H9 (cell line): Measurements from ENCODE around the gene FRMD1. TPM values are rescaled to one million over a fixed set of nuclear protein-coding genes. Genes with fewer than 3 reads are reported as not detected.

Experiments
- DNase-seq: peaks from one replicate; pipeline ENCODE4 v3.0.0-alpha.2; 2017
- H2AFZ ChIP-seq: one replicate; pipeline ENCODE4 v1.6.1; 2013; ENCODE audit warnings: mild to moderate bottlenecking, low read length, control low read depth, moderate library complexity
- H2AK5ac ChIP-seq: 2 replicates; pipeline ENCODE4 v1.6.1; 2013; ENCODE audit warnings: low read length, control low read depth, mixed read lengths; ENCODE audit not compliant: insufficient read length
- H2BK120ac ChIP-seq: one replicate; pipeline ENCODE4 v1.6.1; 2013; ENCODE audit warnings: low read depth, mild to moderate bottlenecking, low read length, control low read depth, inconsistent platforms; ENCODE audit not compliant: poor library complexity, severe bottlenecking
- H2BK12ac ChIP-seq: 2 replicates; pipeline ENCODE4 v1.6.1; 2013; ENCODE audit warnings: low read length, control low read depth, mixed read lengths, low read depth; ENCODE audit not compliant: insufficient read length
- H2BK15ac ChIP-seq: 2 replicates; pipeline ENCODE4 v1.6.1; 2013; ENCODE audit warnings: low read depth, low read length, control low read depth
- H2BK20ac ChIP-seq: one replicate; pipeline ENCODE4 v1.6.1; 2013; ENCODE audit warnings: low read depth, mild to moderate bottlenecking, low read length, control low read depth, inconsistent platforms; ENCODE audit not compliant: poor library complexity, severe bottlenecking
- H2BK5ac ChIP-seq: 2 replicates; pipeline ENCODE4 v1.6.1; 2013; ENCODE audit warnings: low read length, control low read depth, mixed read lengths; ENCODE audit not compliant: insufficient read length
- H3K14ac ChIP-seq: 2 replicates; pipeline ENCODE4 v1.6.1; 2013; ENCODE audit warnings: low read length, control low read depth; ENCODE audit not compliant: insufficient read depth
- H3K18ac ChIP-seq: 2 replicates; pipeline ENCODE4 v1.6.1; 2013; ENCODE audit warnings: low read depth, mild to moderate bottlenecking, mixed read lengths, low read length, control low read depth; ENCODE audit not compliant: insufficient read length
- H3K23ac ChIP-seq: 2 replicates; pipeline ENCODE4 v1.6.1; 2013; ENCODE audit warnings: low read length, control low read depth, mixed read lengths, low read depth; ENCODE audit not compliant: insufficient read length
- H3K23me2 ChIP-seq: 2 replicates; pipeline ENCODE4 v1.6.1; 2013; ENCODE audit warnings: low read depth, mild to moderate bottlenecking, mixed read lengths, low read length, control low read depth; ENCODE audit not compliant: insufficient read length, poor library complexity, severe bottlenecking
- H3K27ac ChIP-seq: 2 replicates; pipeline ENCODE4 v1.5.1; 2013; ENCODE audit warnings: low read length, control low read depth, mixed read lengths, low read depth; ENCODE audit not compliant: insufficient read length
- H3K27me3 ChIP-seq: 2 replicates; pipeline ENCODE4 v1.6.1; 2013; ENCODE audit warnings: low read length, control low read depth, inconsistent platforms; ENCODE audit not compliant: insufficient read depth
- H3K4ac ChIP-seq: 2 replicates; pipeline ENCODE4 v1.6.1; 2013; ENCODE audit warnings: low read depth, mild to moderate bottlenecking, control low read depth, inconsistent platforms, low read length, moderate library complexity
- H3K4me1 ChIP-seq: 2 replicates; pipeline ENCODE4 v1.6.1; 2013; ENCODE audit warnings: low read length, control low read depth, inconsistent platforms; ENCODE audit not compliant: insufficient read depth
- H3K4me2 ChIP-seq: 2 replicates; pipeline ENCODE4 v1.6.1; 2013; ENCODE audit warnings: low read length, control low read depth, mixed read lengths; ENCODE audit not compliant: insufficient read length, insufficient read depth
- H3K56ac ChIP-seq: 2 replicates; pipeline ENCODE4 v1.6.1; 2013; ENCODE audit warnings: low read depth, mild to moderate bottlenecking, mixed read lengths, low read length, control low read depth; ENCODE audit not compliant: insufficient read length
- H3K79me1 ChIP-seq: 2 replicates; pipeline ENCODE4 v1.6.1; 2013; ENCODE audit warnings: low read depth, mild to moderate bottlenecking, moderate library complexity, low read length, control low read depth, inconsistent platforms; ENCODE audit not compliant: insufficient read depth, poor library complexity, severe bottlenecking
- H3K79me2 ChIP-seq: 2 replicates; pipeline ENCODE4 v1.6.1; 2013; ENCODE audit warnings: low read length, control low read depth, inconsistent platforms; ENCODE audit not compliant: insufficient read depth
- H3K9ac ChIP-seq: 2 replicates; pipeline ENCODE4 v1.6.1; 2013; ENCODE audit warnings: low read length, control low read depth, mixed read lengths; ENCODE audit not compliant: insufficient read length; ENCODE audit errors: extremely low read depth
- H3K9me3 ChIP-seq: one replicate; pipeline ENCODE4 v1.6.1; 2013; ENCODE audit warnings: low read depth, low read length, inconsistent platforms; ENCODE audit not compliant: control insufficient read depth
- H3T11ph ChIP-seq: one replicate; pipeline ENCODE4 v1.6.1; 2013; ENCODE audit warnings: mild to moderate bottlenecking, low read length, control low read depth, inconsistent platforms
- H4K20me1 ChIP-seq: one replicate; pipeline ENCODE4 v1.6.1; 2013; ENCODE audit not compliant: control insufficient read depth, insufficient read length, insufficient read depth
- H4K5ac ChIP-seq: 2 replicates; pipeline ENCODE4 v1.6.1; 2013; ENCODE audit warnings: low read depth, mild to moderate bottlenecking, mixed read lengths, low read length, control low read depth; ENCODE audit not compliant: insufficient read length
- H4K8ac ChIP-seq: replicated peaks from 2 replicates; pipeline ENCODE4 v1.6.1; 2013; ENCODE audit warnings: low read length, control low read depth, mixed read lengths, low read depth; ENCODE audit not compliant: insufficient read length
- H4K91ac ChIP-seq: 2 replicates; pipeline ENCODE4 v1.6.1; 2013; ENCODE audit warnings: low read depth, mild to moderate bottlenecking, moderate library complexity, mixed read lengths, low read length, control low read depth; ENCODE audit not compliant: insufficient read length
- H3K27ac Mint-ChIP-seq, 3 experiments: 2 replicates in 2 of 3; 3 replicates in 1 of 3; pipeline ENCODE4 v1.8.0; 2020 to 2021; ENCODE audit warnings: mixed read lengths in 3 of 3, mild to moderate bottlenecking in 1 of 3, moderate library complexity in 1 of 3
- H3K27me3 Mint-ChIP-seq: 2 replicates; pipeline ENCODE4 v1.8.0; 2021; ENCODE audit warnings: low read depth, mild to moderate bottlenecking, moderate library complexity, mixed read lengths
- H3K36me3 Mint-ChIP-seq, 3 experiments: 2 replicates in 2 of 3; 3 replicates in 1 of 3; pipeline ENCODE4 v1.8.0; 2020 to 2021; ENCODE audit warnings: low read depth in 3 of 3, mixed read lengths in 3 of 3; ENCODE audit not compliant: insufficient read depth in 1 of 3
- H3K4me1 Mint-ChIP-seq, 2 experiments: 2 replicates each; pipeline ENCODE4 v1.8.0; 2020; ENCODE audit warnings: mixed read lengths in 2 of 2
- H3K4me3 Mint-ChIP-seq, 2 experiments: 2 replicates in 1 of 2; 3 replicates in 1 of 2; pipeline ENCODE4 v1.8.0; 2020 to 2021; ENCODE audit warnings: mild to moderate bottlenecking in 2 of 2, mixed read lengths in 2 of 2, moderate library complexity in 1 of 2
- H3K9me3 Mint-ChIP-seq, 2 experiments: 2 replicates in 1 of 2; 3 replicates in 1 of 2; pipeline ENCODE4 v1.8.0; 2020; ENCODE audit warnings: mild to moderate bottlenecking in 2 of 2, mixed read lengths in 2 of 2, moderate library complexity in 1 of 2
- WGBS: extraction: QIAGEN DNeasy Blood & Tissue Kit; methylation state at CpG from one replicate; pipeline ENCODE4 v1.1.7; 2013; ENCODE audit warnings: missing lambda C conversion rate, low lambda C conversion rate, mixed read lengths; ENCODE audit not compliant: insufficient read length; ENCODE audit errors: extremely low coverage; 5-methylcytosine and 5-hydroxymethylcytosine counted together
- total RNA-seq: library from RNA; stranded (reverse); gene quantifications from 2 replicates; pipeline ENCODE4 v1.2.1, GENCODE V29; 2021
- TF ChIP-seq, protein P1 (sequence below): fragments of 200-600 bp; sonication (generic); conservative IDR thresholded peaks from 3 replicates; pipeline ENCODE4 v1.8.0; 2021; ENCODE audit warnings: antibody characterized with exemption, mild to moderate bottlenecking

Gene FRMD1
- total RNA-seq, 1 experiment from 2014 or later, result not detected

DNA sequence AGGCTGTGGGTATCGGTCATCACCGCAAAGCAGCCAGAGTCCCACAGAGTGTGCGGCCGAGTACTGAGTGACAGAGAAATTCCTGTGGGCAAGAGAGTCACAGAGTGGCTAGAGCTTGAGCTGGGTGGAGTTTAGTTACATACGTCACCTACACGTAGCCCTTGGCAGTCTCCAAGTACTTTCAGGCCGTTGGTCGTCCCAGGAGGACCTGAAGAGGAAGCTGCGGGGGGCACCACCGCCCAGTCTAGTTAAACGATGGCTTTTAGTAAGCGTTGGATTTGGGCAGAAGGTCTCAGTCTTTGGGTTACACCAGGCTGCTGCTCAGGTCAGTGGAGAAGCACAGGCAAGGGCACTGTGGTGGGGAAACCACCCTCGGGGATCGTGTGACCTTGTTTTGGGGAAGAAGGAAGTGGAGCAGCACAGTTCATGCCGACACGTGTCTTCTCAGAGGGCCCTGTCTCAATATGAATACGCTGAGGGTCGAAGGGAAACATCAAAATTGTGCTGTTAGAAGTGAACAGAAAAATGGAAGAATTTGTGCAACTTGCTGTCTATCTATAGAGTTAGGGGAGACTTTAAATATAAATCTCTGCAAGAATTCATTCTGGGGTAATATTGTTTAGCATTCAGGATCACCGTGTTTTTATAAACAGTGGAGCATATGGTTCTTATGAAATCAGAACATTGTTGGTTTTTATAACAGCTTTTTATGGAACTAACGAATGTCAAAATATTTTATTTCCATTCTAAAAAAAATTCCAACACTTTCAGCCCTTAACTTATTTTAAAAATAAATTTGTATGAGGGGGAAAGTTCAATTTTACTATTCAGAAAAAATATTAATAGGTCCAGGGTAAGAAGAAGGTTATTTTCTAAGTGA, 52.9 kb downstream of the FRMD1 start:
- Histone ChIP-seq H3K4ac (no peak overlapping the region), H3K27me3 (no peaks in the 10 kb centered on the region), H3K79me1 (no peaks in the 10 kb centered on the region), H3K23me2 (no peaks in the 10 kb centered on the region), H3K14ac (no peak overlapping the region), H2BK20ac (no peak overlapping the region), H3K56ac (no peak overlapping the region), H4K8ac (no peak overlapping the region), H4K5ac (no peak overlapping the region), H2BK5ac (no peak overlapping the region), H3K9ac (no peak overlapping the region), H3K4me1 (peaks cover 4% of the 10 kb centered on the region; the same call in 1 of the 2 replicates), H3K27ac (no peak overlapping the region), H4K20me1 (no peaks in the 10 kb centered on the region), H2BK15ac (no peak overlapping the region), H2AK5ac (no peak overlapping the region), H3K18ac (no peak overlapping the region), H3K23ac (no peak overlapping the region), H2AFZ (no peak overlapping the region), H3K9me3 (no peaks in the 10 kb centered on the region), H2BK12ac (no peak overlapping the region), H3K79me2 (no peaks in the 10 kb centered on the region), H2BK120ac (no peak overlapping the region), H3T11ph (no peak overlapping the region), H4K91ac (no peak overlapping the region), H3K4me2 (no peak overlapping the region)
- H3K9me3 Mint-ChIP-seq, result no peaks in the 10 kb centered on the region
- H3K4me3 Mint-ChIP-seq, result no peak overlapping the region
- no peak for DNase-seq
- H3K27me3 Mint-ChIP-seq, result peaks cover 1% of the 10 kb centered on the region; the same call in 1 of the 2 replicates
- H3K4me1 Mint-ChIP-seq, result peaks cover 15 to 19% of the 10 kb centered on the region in 2 experiments
- H3K27ac Mint-ChIP-seq, result no peak overlapping the region
- TF ChIP-seq, protein P1, sequence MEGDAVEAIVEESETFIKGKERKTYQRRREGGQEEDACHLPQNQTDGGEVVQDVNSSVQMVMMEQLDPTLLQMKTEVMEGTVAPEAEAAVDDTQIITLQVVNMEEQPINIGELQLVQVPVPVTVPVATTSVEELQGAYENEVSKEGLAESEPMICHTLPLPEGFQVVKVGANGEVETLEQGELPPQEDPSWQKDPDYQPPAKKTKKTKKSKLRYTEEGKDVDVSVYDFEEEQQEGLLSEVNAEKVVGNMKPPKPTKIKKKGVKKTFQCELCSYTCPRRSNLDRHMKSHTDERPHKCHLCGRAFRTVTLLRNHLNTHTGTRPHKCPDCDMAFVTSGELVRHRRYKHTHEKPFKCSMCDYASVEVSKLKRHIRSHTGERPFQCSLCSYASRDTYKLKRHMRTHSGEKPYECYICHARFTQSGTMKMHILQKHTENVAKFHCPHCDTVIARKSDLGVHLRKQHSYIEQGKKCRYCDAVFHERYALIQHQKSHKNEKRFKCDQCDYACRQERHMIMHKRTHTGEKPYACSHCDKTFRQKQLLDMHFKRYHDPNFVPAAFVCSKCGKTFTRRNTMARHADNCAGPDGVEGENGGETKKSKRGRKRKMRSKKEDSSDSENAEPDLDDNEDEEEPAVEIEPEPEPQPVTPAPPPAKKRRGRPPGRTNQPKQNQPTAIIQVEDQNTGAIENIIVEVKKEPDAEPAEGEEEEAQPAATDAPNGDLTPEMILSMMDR, result no peak
- no CpG with 5 or more reads among the region's 20 CpGs for WGBS
- H3K36me3 Mint-ChIP-seq, result no peaks in the 10 kb centered on the region
